ENCODE results near the gene FLYWCH1.

The FLYWCH1 gene

GRCh38 chr16:2983706-2984136 lies 72.0 kb downstream of the FLYWCH1 start:
- peak; percentile 85 for DNase-seq (ENCODE audit: low spot score)

GRCh38 chr16:2985462-2985861 lies 73.7 kb downstream of the FLYWCH1 start:
- DNase-seq (ENCODE audit: low spot score) = no peak

GRCh38 chr16:2985893-2986355 lies 74.2 kb downstream of the FLYWCH1 start:
- DNase-seq (ENCODE audit: low spot score) = no peak

DNA sequence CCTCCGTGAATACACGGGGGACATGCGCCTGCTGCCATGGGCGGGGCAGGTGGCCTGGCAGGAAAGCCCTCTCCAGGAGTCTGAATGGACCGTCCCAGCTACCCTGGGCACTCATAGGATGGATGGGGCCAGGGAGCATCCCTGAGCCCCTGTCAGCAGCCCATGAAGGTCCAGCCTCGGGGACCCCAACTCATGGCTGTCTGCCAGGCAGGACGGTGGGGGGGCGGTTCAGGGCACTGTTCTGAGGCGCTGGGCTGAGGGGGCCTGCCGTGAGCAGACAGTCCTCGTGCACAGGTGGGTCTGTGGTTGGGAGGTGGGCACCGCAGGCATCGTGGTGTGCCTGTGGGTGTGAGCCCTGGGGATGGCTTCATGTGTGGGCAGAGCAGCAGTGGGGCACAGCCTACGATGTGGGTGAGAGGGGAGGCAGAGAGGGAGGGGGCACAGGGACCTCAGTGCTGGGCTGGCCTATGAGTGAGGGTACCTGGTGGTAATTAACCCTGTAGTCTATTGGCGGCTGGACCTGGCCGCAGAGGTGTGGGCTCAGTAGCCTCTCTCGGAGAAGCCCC lies 75.0 kb downstream of the FLYWCH1 start:
- DNase-seq (ENCODE audit: low spot score) = no peak

- no peak for DNase-seq (ENCODE audit: low spot score)
These were observed 75.6 kb downstream of the FLYWCH1 start for GRCh38 chr16:2987286-2987685.

DNA sequence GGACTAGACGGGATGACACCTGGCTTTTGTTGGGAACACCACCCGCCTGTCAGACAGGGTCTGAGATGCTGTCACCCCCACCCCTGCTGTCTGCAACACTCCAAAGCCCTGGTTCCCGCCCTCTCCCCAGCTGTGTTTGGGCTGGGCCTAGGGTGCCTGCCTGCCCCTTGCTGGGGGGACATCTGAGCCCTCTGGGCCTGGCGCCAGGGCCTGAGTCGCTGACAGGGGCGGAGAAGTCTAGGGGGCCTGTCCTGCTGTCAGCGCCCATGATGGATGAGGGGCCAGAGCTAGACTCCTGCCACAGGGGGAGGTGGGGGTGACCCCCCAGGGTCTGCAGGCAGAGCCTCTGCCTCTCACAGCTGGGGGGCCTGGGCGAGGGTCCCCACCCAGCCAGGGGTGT lies 76.1 kb downstream of the FLYWCH1 start:
- no peak for DNase-seq (ENCODE audit: low spot score)

- DNase-seq (ENCODE audit: low spot score) = no peak
These were observed 76.9 kb downstream of the FLYWCH1 start for GRCh38 chr16:2988590-2989099.

DNA sequence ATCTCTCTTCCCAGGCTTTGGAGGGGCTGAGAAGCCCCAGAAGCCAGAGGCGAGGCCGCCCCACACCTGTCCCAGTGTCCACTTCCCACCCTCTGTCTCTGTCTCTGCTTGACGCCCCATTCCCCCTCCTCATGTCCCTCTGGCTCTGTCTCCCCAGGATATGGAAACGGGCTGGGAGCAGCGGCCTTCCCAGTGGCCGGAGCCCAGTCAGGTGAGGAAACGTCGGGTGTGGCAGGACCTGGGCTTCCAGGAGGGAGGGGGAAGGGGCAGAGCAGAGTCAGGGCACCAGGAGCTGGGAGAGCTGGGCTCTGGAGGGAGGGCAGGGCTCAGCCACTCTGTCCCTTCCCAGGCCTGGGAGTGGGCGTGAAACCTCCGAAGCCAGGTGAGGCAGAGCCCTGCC lies 79.2 kb downstream of the FLYWCH1 start:
- no peak for DNase-seq (ENCODE audit: low spot score)

DNA sequence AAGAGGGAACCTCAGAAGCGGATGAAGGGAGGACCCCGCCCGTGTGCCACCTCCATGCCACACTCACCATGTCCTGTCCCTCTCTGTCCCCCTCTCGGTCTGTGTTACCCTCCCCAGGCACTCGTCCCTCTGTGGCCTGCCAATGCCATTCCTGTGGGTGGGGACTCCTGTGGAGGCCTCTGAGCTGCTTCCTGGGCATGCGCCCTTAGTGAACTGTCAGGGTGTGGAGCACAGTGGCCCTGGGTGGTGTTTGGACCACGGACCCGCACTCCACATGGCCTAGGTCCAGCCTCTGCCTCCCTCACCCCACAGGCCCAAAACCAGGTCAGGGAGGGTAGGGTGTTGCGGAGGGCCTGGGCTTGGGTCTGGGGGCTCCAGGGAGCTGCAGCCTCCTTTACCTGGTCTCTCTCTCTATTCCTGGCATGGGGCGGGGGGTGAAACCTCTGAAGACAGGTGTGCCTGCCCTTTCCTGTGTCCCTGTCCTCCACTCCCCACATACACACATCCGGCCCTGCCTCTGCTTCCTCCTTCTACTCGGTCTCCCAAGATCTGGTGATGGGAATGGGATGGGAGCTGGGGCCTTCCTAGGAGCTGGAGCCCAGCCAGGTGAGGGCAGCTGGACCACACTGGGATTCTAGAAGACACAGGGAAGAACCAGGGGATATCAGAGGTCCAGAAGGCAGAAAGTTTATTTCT lies 80.0 kb downstream of the FLYWCH1 start:
- DNase-seq (ENCODE audit: low spot score) = no peak

- no peak for DNase-seq (ENCODE audit: low spot score)
These were observed 80.8 kb downstream of the FLYWCH1 start for GRCh38 chr16:2992383-2993081.

GRCh38 chr16:2996298-2996697 lies 84.6 kb downstream of the FLYWCH1 start:
- DNase-seq (ENCODE audit: low spot score) = no peak

GRCh38 chr16:2999929-3000328 lies 88.2 kb downstream of the FLYWCH1 start:
- DNase-seq (ENCODE audit: low spot score) = no peak

- DNase-seq (ENCODE audit: low spot score) = no peak
These were observed 88.8 kb downstream of the FLYWCH1 start for GRCh38 chr16:3000540-3000939.
